ENCODE results near the gene ZBTB16.
"Not testable (repeated sequence)": the region's sequence is repeated elsewhere in the genome, so short reads cannot be mapped to it uniquely, and the experiment has no call there.

The ZBTB16 gene

DNA sequence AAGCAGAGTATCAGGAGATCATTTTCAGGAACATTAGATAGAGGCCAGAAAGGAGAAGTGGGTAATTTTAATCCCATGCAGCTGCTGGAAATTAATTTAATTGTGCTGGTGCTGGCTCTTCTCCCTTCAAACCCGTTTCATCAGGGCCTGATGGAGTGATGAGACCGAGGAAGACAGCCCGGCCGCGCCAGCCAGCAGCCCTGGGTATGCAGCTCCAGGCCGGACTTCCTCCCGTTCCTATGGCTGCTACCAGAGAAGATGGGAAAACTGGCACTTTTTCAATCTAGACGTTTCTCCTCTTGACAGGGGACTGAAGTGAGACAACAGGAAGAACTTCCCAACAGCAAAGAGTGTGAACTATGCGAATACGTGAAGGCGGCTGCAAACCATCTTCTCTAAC, 24.6 kb upstream of the ZBTB16 start:
- no peak overlapping the region for H3K27ac Mint-ChIP-seq
- no peak overlapping the region for H3K4me3 Mint-ChIP-seq
- DNase-seq (ENCODE audit: low spot score in 2 of 2) (no peak), ATAC-seq (no peak)
- H3K36me3 Mint-ChIP-seq = no peaks in the 10 kb centered on the region
- no peaks in the 10 kb centered on the region for H3K9me3 Mint-ChIP-seq
- H3K4me1 Mint-ChIP-seq = no peaks in the 10 kb centered on the region

GRCh38 chr11:114036147-114036811, 23.2 kb upstream of the ZBTB16 start:
- H3K9me3 Mint-ChIP-seq = no peaks in the 10 kb centered on the region
- DNase-seq (ENCODE audit: low spot score in 2 of 2) (peak; percentile 41 to 62), ATAC-seq (peak; percentile 86)
- no peaks in the 10 kb centered on the region for H3K4me1 Mint-ChIP-seq
- no peaks in the 10 kb centered on the region for H3K36me3 Mint-ChIP-seq
- H3K27ac Mint-ChIP-seq = no peak overlapping the region
- H3K4me3 Mint-ChIP-seq = peak overlapping the region; percentile 24

DNA sequence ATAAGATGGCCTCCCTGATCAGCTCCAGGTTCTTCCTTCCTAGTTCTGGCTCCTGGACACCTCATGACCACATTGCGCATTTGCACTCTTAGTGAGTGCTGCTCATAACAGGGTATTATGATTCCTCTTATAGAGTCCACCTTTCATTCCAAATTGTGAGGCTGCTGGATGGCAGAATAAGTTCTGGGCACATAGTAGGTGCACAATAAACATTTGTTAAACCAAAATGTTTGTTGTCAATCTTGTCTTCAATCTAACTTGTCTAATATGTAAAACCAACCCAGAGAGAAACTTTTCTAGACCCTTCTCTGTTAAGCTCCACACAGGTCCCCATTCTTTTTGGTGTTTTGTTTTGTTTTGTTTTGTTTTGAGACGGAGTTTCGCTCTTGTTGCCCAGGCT, 22.6 kb upstream of the ZBTB16 start:
- no peak overlapping the region for H3K27ac Mint-ChIP-seq
- H3K36me3 Mint-ChIP-seq = no peaks in the 10 kb centered on the region
- H3K4me1 Mint-ChIP-seq = no peaks in the 10 kb centered on the region
- DNase-seq (ENCODE audit: low spot score in 2 of 2) = no peak
- no peak for ATAC-seq
- H3K9me3 Mint-ChIP-seq = no peaks in the 10 kb centered on the region
- H3K4me3 Mint-ChIP-seq = no peak overlapping the region

GRCh38 chr11:114039551-114039950, 20.0 kb upstream of the ZBTB16 start:
- DNase-seq (ENCODE audit: low spot score in 2 of 2) (no peak), ATAC-seq (no peak)
- H3K9me3 Mint-ChIP-seq = no peaks in the 10 kb centered on the region
- no peaks in the 10 kb centered on the region for H3K36me3 Mint-ChIP-seq
- no peak overlapping the region for H3K27ac Mint-ChIP-seq
- peaks cover 10% of the 10 kb centered on the region for H3K4me1 Mint-ChIP-seq
- no peak overlapping the region for H3K4me3 Mint-ChIP-seq

- peaks cover 16% of the 10 kb centered on the region for H3K4me1 Mint-ChIP-seq
- ATAC-seq (no peak), DNase-seq (ENCODE audit: low spot score in 2 of 2) (no peak)
- H3K27ac Mint-ChIP-seq = no peak overlapping the region
- H3K4me3 Mint-ChIP-seq = no peak overlapping the region
- no peaks in the 10 kb centered on the region for H3K9me3 Mint-ChIP-seq
- H3K36me3 Mint-ChIP-seq = no peaks in the 10 kb centered on the region
Observed at GRCh38 chr11:114040706-114041211, 18.8 kb upstream of the ZBTB16 start.

DNA sequence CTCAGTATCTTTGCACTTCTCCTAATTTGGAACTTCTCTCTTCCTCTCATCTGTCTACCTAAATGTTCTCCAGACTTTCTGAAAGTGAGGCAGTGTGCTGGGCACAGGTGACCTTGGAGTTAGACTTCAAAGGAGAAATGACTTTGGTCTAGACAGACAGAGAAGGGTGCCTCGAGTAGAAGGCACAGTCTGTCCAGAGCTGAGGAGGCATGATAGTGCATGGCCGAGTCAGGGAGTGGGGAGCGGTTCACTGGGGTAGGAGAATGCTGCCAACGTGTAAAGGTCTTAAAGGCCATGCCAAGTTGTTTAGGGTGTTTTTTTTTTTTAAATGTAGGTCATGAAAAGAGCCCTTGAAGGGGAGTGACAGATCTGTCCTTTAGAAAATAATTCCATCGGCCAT, 17.3 kb upstream of the ZBTB16 start:
- DNase-seq (ENCODE audit: low spot score in 2 of 2) (no peak), ATAC-seq (no peak)
- H3K9me3 Mint-ChIP-seq = no peaks in the 10 kb centered on the region
- H3K27ac Mint-ChIP-seq = no peak overlapping the region
- no peak overlapping the region for H3K4me3 Mint-ChIP-seq
- peaks cover 16% of the 10 kb centered on the region for H3K4me1 Mint-ChIP-seq
- no peaks in the 10 kb centered on the region for H3K36me3 Mint-ChIP-seq

- Mint-ChIP-seq H3K4me3 (peak overlapping the region; percentile 42), H3K9me3 (no peaks in the 10 kb centered on the region), H3K4me1 (peaks cover 16% of the 10 kb centered on the region), H3K27ac (peak overlapping the region; percentile 77), H3K36me3 (no peaks in the 10 kb centered on the region)
- DNase-seq (ENCODE audit: low spot score in 2 of 2) = no peak
- peak; percentile 94 for ATAC-seq
Observed at GRCh38 chr11:114044042-114044871, 15.3 kb upstream of the ZBTB16 start.

DNA sequence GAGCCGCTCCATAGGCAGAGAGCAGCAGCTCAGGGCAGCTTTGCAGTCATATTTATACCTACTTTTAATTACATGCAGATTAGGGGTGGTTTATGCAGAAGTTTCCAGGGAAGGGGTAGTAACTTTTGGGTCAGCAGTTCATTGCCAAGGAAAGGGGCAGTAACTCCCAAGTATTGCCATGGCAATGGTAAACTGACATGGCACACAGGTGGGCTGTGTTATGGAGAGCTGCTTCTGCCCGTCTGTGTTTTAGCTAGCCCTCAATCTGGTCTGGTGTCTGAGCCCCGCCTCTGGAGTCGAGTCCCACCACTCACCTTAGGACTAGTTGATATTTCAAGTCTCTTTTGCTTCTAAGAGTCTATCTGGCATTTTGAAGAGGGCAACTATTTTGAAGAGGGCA, 12.2 kb upstream of the ZBTB16 start:
- ATAC-seq (no peak), DNase-seq (ENCODE audit: low spot score in 2 of 2) (no peak)
- Mint-ChIP-seq H3K27ac (no peak overlapping the region), H3K4me3 (no peak overlapping the region), H3K4me1 (peaks cover 16% of the 10 kb centered on the region), H3K9me3 (no peaks in the 10 kb centered on the region), H3K36me3 (no peaks in the 10 kb centered on the region)

GRCh38 chr11:114049050-114049449, 10.5 kb upstream of the ZBTB16 start:
- Mint-ChIP-seq H3K9me3 (no peaks in the 10 kb centered on the region), H3K27ac (no peak overlapping the region), H3K4me3 (no peak overlapping the region), H3K4me1 (peaks cover 11% of the 10 kb centered on the region), H3K36me3 (no peaks in the 10 kb centered on the region)
- no peak for DNase-seq (ENCODE audit: low spot score in 2 of 2)
- no peak for ATAC-seq

DNA sequence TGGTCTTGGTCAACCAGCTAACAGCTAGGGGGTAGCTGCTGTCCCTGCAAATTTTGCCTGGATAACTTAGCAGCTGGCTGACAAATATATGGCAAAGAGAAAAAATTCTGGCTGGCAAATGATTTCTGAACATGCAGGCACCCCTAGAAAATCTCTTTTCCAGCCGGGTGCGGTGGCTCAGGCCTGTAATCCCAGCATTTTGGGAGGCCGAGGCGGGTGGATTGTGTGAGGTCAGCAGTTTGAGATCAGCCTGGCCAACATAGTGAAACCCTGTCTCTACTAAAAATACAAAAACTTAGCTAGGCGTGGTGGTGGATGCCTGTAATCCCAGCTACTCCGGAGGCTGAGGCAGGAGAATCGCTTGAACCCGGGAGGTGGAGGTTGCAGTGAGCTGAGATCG, 9.7 kb upstream of the ZBTB16 start:
- H3K27ac Mint-ChIP-seq; DNase-seq (ENCODE audit: low spot score in 2 of 2); H3K4me1 Mint-ChIP-seq; H3K36me3 Mint-ChIP-seq; H3K9me3 Mint-ChIP-seq; H3K4me3 Mint-ChIP-seq; ATAC-seq: not testable (repeated sequence)

GRCh38 chr11:114050258-114050927, 9.1 kb upstream of the ZBTB16 start:
- no peaks in the 10 kb centered on the region for H3K9me3 Mint-ChIP-seq
- no peak overlapping the region for H3K27ac Mint-ChIP-seq
- ATAC-seq (no peak), DNase-seq (ENCODE audit: low spot score in 2 of 2) (no peak)
- no peak overlapping the region for H3K4me3 Mint-ChIP-seq
- H3K36me3 Mint-ChIP-seq = no peaks in the 10 kb centered on the region
- H3K4me1 Mint-ChIP-seq = no peaks in the 10 kb centered on the region

- H3K9me3 Mint-ChIP-seq = no peaks in the 10 kb centered on the region
- DNase-seq (ENCODE audit: low spot score in 2 of 2) (no peak), ATAC-seq (no peak)
- H3K36me3 Mint-ChIP-seq = no peaks in the 10 kb centered on the region
- no peaks in the 10 kb centered on the region for H3K4me1 Mint-ChIP-seq
- H3K27ac Mint-ChIP-seq = no peak overlapping the region
- no peak overlapping the region for H3K4me3 Mint-ChIP-seq
Observed at GRCh38 chr11:114051558-114051957, 8.0 kb upstream of the ZBTB16 start.

DNA sequence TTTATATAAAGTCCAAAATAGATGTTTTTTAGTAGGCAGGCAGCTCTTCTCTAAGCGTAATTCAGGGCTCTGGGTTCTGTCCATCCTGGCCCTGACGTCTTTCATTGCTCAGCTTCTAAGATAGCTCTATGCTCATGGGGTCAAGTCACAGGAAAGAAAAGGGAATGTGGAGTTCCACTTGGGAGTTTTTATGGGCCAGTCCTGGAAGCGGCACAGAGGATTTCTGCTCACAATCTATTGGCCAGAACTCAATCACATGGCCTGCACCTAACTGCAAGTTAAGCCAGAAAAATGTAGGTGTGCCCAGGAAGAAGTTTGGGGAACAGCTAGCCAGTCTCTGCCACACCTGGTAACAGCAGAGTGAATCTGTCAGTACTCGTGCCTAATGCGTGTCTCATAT, 7.4 kb upstream of the ZBTB16 start:
- no peak overlapping the region for H3K27ac Mint-ChIP-seq
- H3K36me3 Mint-ChIP-seq = no peaks in the 10 kb centered on the region
- ATAC-seq (no peak), DNase-seq (ENCODE audit: low spot score in 2 of 2) (no peak)
- no peaks in the 10 kb centered on the region for H3K9me3 Mint-ChIP-seq
- H3K4me1 Mint-ChIP-seq = no peaks in the 10 kb centered on the region
- no peak overlapping the region for H3K4me3 Mint-ChIP-seq

DNA sequence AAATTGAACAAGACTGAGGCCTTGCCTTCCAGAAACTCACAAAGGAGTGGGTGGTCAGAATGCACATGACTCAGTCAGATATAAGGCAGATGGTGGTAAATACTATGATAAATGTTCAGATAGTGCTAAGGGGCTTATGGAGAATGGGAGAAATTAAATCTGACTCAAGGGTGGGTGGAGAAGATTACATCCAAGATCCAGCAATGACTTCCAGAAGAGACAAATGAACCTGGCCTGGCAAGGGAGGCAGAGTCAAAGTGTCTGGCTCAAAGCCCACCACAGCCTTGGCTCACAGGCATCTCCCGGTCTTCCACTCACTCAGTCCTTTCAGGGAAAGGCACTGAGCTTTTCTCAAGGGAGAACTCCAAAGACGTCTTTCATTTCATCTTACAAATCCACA, 6.1 kb upstream of the ZBTB16 start:
- peak; percentile 31 for ATAC-seq
- Mint-ChIP-seq H3K36me3 (no peaks in the 10 kb centered on the region), H3K4me1 (peaks cover 6% of the 10 kb centered on the region), H3K27ac (no peak overlapping the region), H3K4me3 (no peak overlapping the region), H3K9me3 (no peaks in the 10 kb centered on the region)
- DNase-seq (ENCODE audit: low spot score in 2 of 2) = no peak

GRCh38 chr11:114054806-114055205, 4.7 kb upstream of the ZBTB16 start:
- ATAC-seq (no peak), DNase-seq (ENCODE audit: low spot score in 2 of 2) (no peak)
- Mint-ChIP-seq H3K36me3 (peaks cover under 1% of the 10 kb centered on the region), H3K27ac (no peak overlapping the region), H3K9me3 (no peaks in the 10 kb centered on the region), H3K4me3 (no peak overlapping the region), H3K4me1 (peaks cover 12% of the 10 kb centered on the region)

All from stimulated activated effector memory CD8-positive, alpha-beta T cell treated with anti-CD3 and anti-CD28 coated beads, Interleukin-12 subunit alpha, Interleukin-12 subunit beta, amount 100 ng/mL, for 72 hours (primary cell).